Measurements from ENCODE around the gene NALCN. TPM values are rescaled to one million over a fixed set of nuclear protein-coding genes. Genes with fewer than 3 reads are reported as not detected.

NALCN gene
- total RNA-seq, 1 donor from 2014 or later, result 0.81 TPM

DNA sequence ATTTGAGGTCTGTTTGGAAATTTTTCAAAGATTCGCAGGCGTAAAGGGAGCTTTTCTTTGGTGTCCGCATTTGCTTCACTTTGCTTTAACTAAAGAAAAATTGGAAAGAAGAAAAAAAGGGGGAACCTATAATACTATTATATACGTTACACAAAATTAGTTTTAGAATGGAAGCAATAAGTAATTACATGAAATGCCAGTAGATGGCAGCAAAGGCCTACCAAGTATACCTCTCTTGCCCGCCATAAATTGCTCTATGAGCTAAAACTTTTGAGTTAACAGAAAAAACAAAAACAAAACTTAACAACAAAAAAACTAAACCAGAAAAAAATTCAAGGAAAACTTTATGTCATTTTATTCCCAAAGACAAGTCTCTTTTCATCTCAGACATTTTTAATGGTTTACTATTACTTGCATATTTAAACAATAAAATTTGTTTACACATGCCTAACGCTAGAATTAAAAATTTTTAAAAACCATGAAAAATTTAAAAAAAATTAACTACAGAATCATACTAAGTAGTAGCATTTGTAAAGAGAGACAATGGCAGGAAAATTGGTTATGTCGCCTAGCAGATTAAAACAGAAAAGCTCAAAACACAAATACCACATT is 271.4 kb downstream of the NALCN start:
- Mint-ChIP-seq H3K4me1 (ENCODE audit: low read depth, unreplicated experiment) (peaks cover 21% of the 10 kb centered on the region), H3K27ac (ENCODE audit: unreplicated experiment) (no peak overlapping the region), H3K9me3 (ENCODE audit: unreplicated experiment) (no peaks in the 10 kb centered on the region), H3K36me3 (ENCODE audit: unreplicated experiment) (no peaks in the 10 kb centered on the region), H3K4me3 (ENCODE audit: unreplicated experiment) (no peak overlapping the region), H3K27me3 (ENCODE audit: unreplicated experiment) (peaks cover 2% of the 10 kb centered on the region)
- TF ChIP-seq, protein P1, sequence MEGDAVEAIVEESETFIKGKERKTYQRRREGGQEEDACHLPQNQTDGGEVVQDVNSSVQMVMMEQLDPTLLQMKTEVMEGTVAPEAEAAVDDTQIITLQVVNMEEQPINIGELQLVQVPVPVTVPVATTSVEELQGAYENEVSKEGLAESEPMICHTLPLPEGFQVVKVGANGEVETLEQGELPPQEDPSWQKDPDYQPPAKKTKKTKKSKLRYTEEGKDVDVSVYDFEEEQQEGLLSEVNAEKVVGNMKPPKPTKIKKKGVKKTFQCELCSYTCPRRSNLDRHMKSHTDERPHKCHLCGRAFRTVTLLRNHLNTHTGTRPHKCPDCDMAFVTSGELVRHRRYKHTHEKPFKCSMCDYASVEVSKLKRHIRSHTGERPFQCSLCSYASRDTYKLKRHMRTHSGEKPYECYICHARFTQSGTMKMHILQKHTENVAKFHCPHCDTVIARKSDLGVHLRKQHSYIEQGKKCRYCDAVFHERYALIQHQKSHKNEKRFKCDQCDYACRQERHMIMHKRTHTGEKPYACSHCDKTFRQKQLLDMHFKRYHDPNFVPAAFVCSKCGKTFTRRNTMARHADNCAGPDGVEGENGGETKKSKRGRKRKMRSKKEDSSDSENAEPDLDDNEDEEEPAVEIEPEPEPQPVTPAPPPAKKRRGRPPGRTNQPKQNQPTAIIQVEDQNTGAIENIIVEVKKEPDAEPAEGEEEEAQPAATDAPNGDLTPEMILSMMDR (IDR thresholded peaks at IDR 0.05; ENCODE audit: partially characterized antibody, unreplicated experiment), result peak; percentile 86
- no peak for DNase-seq

DNA sequence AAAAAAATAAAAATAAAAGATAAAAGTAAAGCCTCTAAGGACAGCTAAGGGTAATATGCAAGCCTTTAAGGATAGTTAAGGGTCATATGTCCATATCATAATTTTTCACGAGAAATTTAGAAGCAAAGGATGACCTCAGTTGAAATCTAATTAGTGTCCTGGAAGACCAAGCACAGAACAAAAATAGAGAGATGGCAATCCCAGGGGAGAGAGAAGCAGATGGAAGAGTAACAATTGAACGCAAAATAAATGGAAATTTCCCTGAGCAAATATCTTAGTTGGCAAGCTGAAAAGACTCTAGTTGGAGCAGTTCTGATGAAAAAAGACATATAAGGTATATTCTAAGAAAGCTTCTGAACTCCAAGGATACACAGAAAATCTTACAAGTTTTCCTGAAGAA is 275.4 kb downstream of the NALCN start:
- Mint-ChIP-seq H3K4me1 (ENCODE audit: low read depth, unreplicated experiment) (peaks cover 29% of the 10 kb centered on the region), H3K27me3 (ENCODE audit: unreplicated experiment) (no peaks in the 10 kb centered on the region), H3K36me3 (ENCODE audit: unreplicated experiment) (no peaks in the 10 kb centered on the region), H3K9me3 (ENCODE audit: unreplicated experiment) (peaks cover 2% of the 10 kb centered on the region), H3K27ac (ENCODE audit: unreplicated experiment) (peak overlapping the region; percentile 0), H3K4me3 (ENCODE audit: unreplicated experiment) (peak overlapping the region; percentile 4)
- no peak for DNase-seq
- TF ChIP-seq, protein P1 (IDR thresholded peaks at IDR 0.05; ENCODE audit: partially characterized antibody, unreplicated experiment), result no peak

DNA sequence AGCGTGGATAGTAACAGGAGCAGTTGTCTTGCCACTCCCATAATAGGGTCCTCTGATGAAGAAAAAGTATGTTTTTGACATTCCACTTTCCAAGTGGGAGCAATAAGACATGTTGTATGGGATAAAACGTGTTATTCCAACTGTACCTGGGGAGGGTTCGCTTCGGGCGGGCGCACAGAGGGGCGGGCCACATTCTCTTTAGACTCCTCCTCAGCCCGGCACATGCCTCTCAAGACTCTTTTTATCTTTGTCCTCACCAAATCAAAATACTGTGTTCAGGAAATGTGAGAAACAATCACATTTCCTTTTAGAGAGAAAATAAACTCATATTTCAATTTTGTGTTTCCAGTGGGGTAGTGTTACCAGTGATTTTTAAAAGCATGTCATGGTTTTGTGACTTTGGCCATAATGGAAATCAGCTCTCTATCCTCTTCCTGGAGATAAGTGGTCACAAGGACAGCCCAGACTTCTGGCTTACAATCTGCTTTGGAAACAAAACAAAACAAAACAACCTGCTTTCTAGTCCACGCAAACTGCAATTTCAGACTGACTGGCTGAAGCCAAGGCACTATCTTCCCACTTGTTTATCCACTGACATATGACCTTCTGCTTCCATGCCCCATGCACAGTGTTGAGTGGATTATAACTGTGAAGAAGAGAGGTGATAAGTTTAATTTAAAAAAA is 276.1 kb downstream of the NALCN start:
- peak overlapping the region; percentile 59 for H3K27ac Mint-ChIP-seq (ENCODE audit: unreplicated experiment)
- no peak for DNase-seq
- H3K27me3 Mint-ChIP-seq (ENCODE audit: unreplicated experiment), result no peaks in the 10 kb centered on the region

DNA sequence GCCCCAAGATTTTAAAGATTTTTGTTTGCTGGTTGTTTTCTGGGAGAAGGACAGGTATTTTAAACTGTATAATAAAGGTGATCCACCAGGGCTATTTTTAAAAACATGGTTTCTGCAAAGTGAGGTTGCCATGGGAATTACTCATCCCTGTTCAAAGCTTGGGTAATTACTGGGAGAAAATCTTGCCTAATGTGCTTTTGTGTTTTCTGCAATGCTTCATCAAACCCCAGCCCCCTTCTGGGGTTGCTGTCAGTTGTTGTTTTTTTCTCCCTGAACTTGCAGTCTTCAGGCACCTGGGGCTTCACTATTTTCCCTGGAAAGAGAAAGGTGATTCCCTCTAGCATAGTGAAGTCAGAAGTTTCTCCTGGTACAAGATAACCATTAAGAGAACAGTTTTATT is 277.2 kb downstream of the NALCN start:
- H3K27ac Mint-ChIP-seq (ENCODE audit: unreplicated experiment), result peak overlapping the region; percentile 62

More for the DNA sequence above, 276.1 kb downstream of the NALCN start:
- H3K4me3 Mint-ChIP-seq (ENCODE audit: unreplicated experiment), result no peak overlapping the region
- H3K36me3 Mint-ChIP-seq (ENCODE audit: unreplicated experiment), result no peaks in the 10 kb centered on the region
- H3K9me3 Mint-ChIP-seq (ENCODE audit: unreplicated experiment), result peaks cover 2% of the 10 kb centered on the region
- TF ChIP-seq, protein P1 (IDR thresholded peaks at IDR 0.05; ENCODE audit: partially characterized antibody, unreplicated experiment), result no peak
- peaks cover 29% of the 10 kb centered on the region for H3K4me1 Mint-ChIP-seq (ENCODE audit: low read depth, unreplicated experiment)

More for the DNA sequence above, 277.2 kb downstream of the NALCN start:
- no peaks in the 10 kb centered on the region for H3K27me3 Mint-ChIP-seq (ENCODE audit: unreplicated experiment)
- peaks cover 29% of the 10 kb centered on the region for H3K4me1 Mint-ChIP-seq (ENCODE audit: low read depth, unreplicated experiment)
- peaks cover 2% of the 10 kb centered on the region for H3K9me3 Mint-ChIP-seq (ENCODE audit: unreplicated experiment)
- no peak overlapping the region for H3K4me3 Mint-ChIP-seq (ENCODE audit: unreplicated experiment)
- H3K36me3 Mint-ChIP-seq (ENCODE audit: unreplicated experiment), result no peaks in the 10 kb centered on the region
- DNase-seq, result no peak
- TF ChIP-seq, protein P1 (IDR thresholded peaks at IDR 0.05; ENCODE audit: partially characterized antibody, unreplicated experiment), result no peak

All from glutamatergic neuron (in vitro differentiated cells).